Muscle layer of duodenum (tissue), 2 donors: ENCODE results near the gene C3AR1.
"Not testable (repeated sequence)": the region's sequence is repeated elsewhere in the genome, so short reads cannot be mapped to it uniquely, and the experiment has no call there.

Experiments
- H3K27ac ChIP-seq: one replicate; pipeline ENCODE4 v1.7.0; 2013; ENCODE audit warnings: mild to moderate bottlenecking, low read length
- H3K27me3 ChIP-seq: one replicate; pipeline ENCODE4 v1.7.0; 2013; ENCODE audit warnings: low read depth, mild to moderate bottlenecking, control low read depth, low read length
- H3K36me3 ChIP-seq, 2 donors: one replicate each; pipeline ENCODE4 v1.7.0; 2013; ENCODE audit warnings: low read length in 2 of 2, control low read depth in 1 of 2, mild to moderate bottlenecking in 1 of 2; ENCODE audit not compliant: insufficient read depth in 2 of 2, control insufficient read depth in 1 of 2
- H3K4me1 ChIP-seq, 2 donors: one replicate each; pipeline ENCODE4 v1.7.0; 2013; ENCODE audit warnings: low read length in 2 of 2, mild to moderate bottlenecking in 2 of 2, control low read depth in 1 of 2, moderate library complexity in 1 of 2; ENCODE audit not compliant: insufficient read depth in 2 of 2, control insufficient read depth in 1 of 2
- H3K4me3 ChIP-seq, 2 donors: one replicate each; pipeline ENCODE4 v1.7.0; 2013; ENCODE audit warnings: low read length in 2 of 2, low read depth in 1 of 2, mild to moderate bottlenecking in 1 of 2
- H3K9me3 ChIP-seq, 2 donors: one replicate each; pipeline ENCODE4 v1.7.0; 2013; ENCODE audit warnings: low read length in 2 of 2, control low read depth in 1 of 2, mild to moderate bottlenecking in 1 of 2; ENCODE audit not compliant: control insufficient read depth in 1 of 2
- donor health status: healthy.

Gene C3AR1

GRCh38 chr12:8082808-8083100 lies 16.6 kb upstream of the C3AR1 start:
- no peaks in the 10 kb centered on the region for H3K9me3 ChIP-seq
- peak overlapping the region; percentile 99 for H3K27ac ChIP-seq
- H3K4me3 ChIP-seq = peak overlapping the region; percentile 94 to 98
- peaks cover 5 to 21% of the 10 kb centered on the region in 2 donors for H3K4me1 ChIP-seq
- no peaks in the 10 kb centered on the region for H3K36me3 ChIP-seq
- no peaks in the 10 kb centered on the region for H3K27me3 ChIP-seq

GRCh38 chr12:8081251-8081920 lies 15.2 kb upstream of the C3AR1 start:
- Histone ChIP-seq H3K4me1 (peaks cover 5 to 21% of the 10 kb centered on the region in 2 donors), H3K36me3 (no peaks in the 10 kb centered on the region), H3K9me3 (no peaks in the 10 kb centered on the region), H3K4me3 (peak overlapping the region; percentile 94 to 98), H3K27me3 (no peaks in the 10 kb centered on the region), H3K27ac (peak overlapping the region; percentile 99)

- no peak overlapping the region for H3K27ac ChIP-seq
- no peak overlapping the region for H3K4me3 ChIP-seq
- no peaks in the 10 kb centered on the region for H3K36me3 ChIP-seq
- H3K27me3 ChIP-seq = no peaks in the 10 kb centered on the region
- no peaks in the 10 kb centered on the region for H3K9me3 ChIP-seq
- H3K4me1 ChIP-seq = peaks cover 5 to 21% of the 10 kb centered on the region in 2 donors
Measured at GRCh38 chr12:8080120-8080519, 14.0 kb upstream of the C3AR1 start.

GRCh38 chr12:8078916-8079315 lies 12.8 kb upstream of the C3AR1 start:
- peaks cover 5 to 14% of the 10 kb centered on the region in 2 donors for H3K4me1 ChIP-seq
- H3K27me3 ChIP-seq = no peaks in the 10 kb centered on the region
- H3K4me3 ChIP-seq = no peak overlapping the region
- no peak overlapping the region for H3K27ac ChIP-seq
- no peaks in the 10 kb centered on the region for H3K36me3 ChIP-seq
- no peaks in the 10 kb centered on the region for H3K9me3 ChIP-seq

GRCh38 chr12:8078398-8078797 lies 12.2 kb upstream of the C3AR1 start:
- Histone ChIP-seq H3K9me3 (no peaks in the 10 kb centered on the region), H3K27me3 (no peaks in the 10 kb centered on the region), H3K36me3 (no peaks in the 10 kb centered on the region), H3K4me3 (no peak overlapping the region), H3K27ac (no peak overlapping the region), H3K4me1 (peaks cover 5 to 9% of the 10 kb centered on the region in 2 donors)

GRCh38 chr12:8077207-8077606 lies 11.0 kb upstream of the C3AR1 start:
- Histone ChIP-seq H3K27ac (no peak overlapping the region), H3K4me1 (no peaks in the 10 kb centered on the region), H3K9me3 (no peaks in the 10 kb centered on the region), H3K4me3 (no peak overlapping the region), H3K36me3 (no peaks in the 10 kb centered on the region), H3K27me3 (no peaks in the 10 kb centered on the region)

- no peak overlapping the region for H3K27ac ChIP-seq
- H3K4me3 ChIP-seq = no peak overlapping the region
- H3K27me3 ChIP-seq = no peaks in the 10 kb centered on the region
- H3K9me3 ChIP-seq = no peaks in the 10 kb centered on the region
- no peaks in the 10 kb centered on the region for H3K36me3 ChIP-seq
- no peaks in the 10 kb centered on the region for H3K4me1 ChIP-seq
Measured at GRCh38 chr12:8076366-8076765, 10.2 kb upstream of the C3AR1 start.

- Histone ChIP-seq H3K27ac (no peak overlapping the region), H3K9me3 (no peaks in the 10 kb centered on the region), H3K27me3 (no peaks in the 10 kb centered on the region), H3K4me1 (no peaks in the 10 kb centered on the region), H3K4me3 (no peak overlapping the region), H3K36me3 (no peaks in the 10 kb centered on the region)
Measured at GRCh38 chr12:8075935-8076334, 9.8 kb upstream of the C3AR1 start.

GRCh38 chr12:8071820-8072219 lies 5.7 kb upstream of the C3AR1 start:
- not testable (repeated sequence) for H3K4me3 ChIP-seq, H3K36me3 ChIP-seq

GRCh38 chr12:8069582-8069981 lies 3.4 kb upstream of the C3AR1 start:
- no peaks in the 10 kb centered on the region for H3K36me3 ChIP-seq
- H3K4me1 ChIP-seq = no peaks in the 10 kb centered on the region
- H3K27me3 ChIP-seq = no peaks in the 10 kb centered on the region
- no peak overlapping the region for H3K4me3 ChIP-seq
- no peak overlapping the region for H3K27ac ChIP-seq
- no peaks in the 10 kb centered on the region for H3K9me3 ChIP-seq

More at GRCh38 chr12:8071820-8072219, 5.7 kb upstream of the C3AR1 start:
- H3K27me3 ChIP-seq, H3K27ac ChIP-seq, H3K4me1 ChIP-seq, H3K9me3 ChIP-seq: not testable (repeated sequence)

- H3K36me3 ChIP-seq = no peaks in the 10 kb centered on the region
- H3K9me3 ChIP-seq = no peaks in the 10 kb centered on the region
- no peak overlapping the region for H3K27ac ChIP-seq
- H3K4me3 ChIP-seq = no peak overlapping the region
- no peaks in the 10 kb centered on the region for H3K27me3 ChIP-seq
- H3K4me1 ChIP-seq = no peaks in the 10 kb centered on the region
Measured at GRCh38 chr12:8064131-8064530, 2.0 kb downstream of the C3AR1 start.

GRCh38 chr12:8058506-8058905 lies 7.7 kb downstream of the C3AR1 start:
- H3K36me3 ChIP-seq = peaks cover 18 to 22% of the 10 kb centered on the region in 2 donors
- H3K9me3 ChIP-seq = no peaks in the 10 kb centered on the region
- no peak overlapping the region for H3K4me3 ChIP-seq
- no peaks in the 10 kb centered on the region for H3K4me1 ChIP-seq
- no peak overlapping the region for H3K27ac ChIP-seq
- H3K27me3 ChIP-seq = no peaks in the 10 kb centered on the region
